Posterior cingulate gyrus (tissue), 11 donors: ENCODE results near the gene MRPL36.
"Not testable (repeated sequence)": the region's sequence is repeated elsewhere in the genome, so short reads cannot be mapped to it uniquely, and the experiment has no call there.

Source experiments
- DNase-seq, 10 donors: peaks; one replicate each; pipeline versions ENCODE4 v3.0.0 to v3.0.0-alpha.2; 2020 to 2021; ENCODE audit warnings: mixed read lengths in 3 of 10
- intact Hi-C: fragments of 100-400 bp; cut with DNase I; formaldehyde crosslinking; loops from one replicate; pipeline ENCODE4 v1.15.1; 2023

The MRPL36 gene

DNA sequence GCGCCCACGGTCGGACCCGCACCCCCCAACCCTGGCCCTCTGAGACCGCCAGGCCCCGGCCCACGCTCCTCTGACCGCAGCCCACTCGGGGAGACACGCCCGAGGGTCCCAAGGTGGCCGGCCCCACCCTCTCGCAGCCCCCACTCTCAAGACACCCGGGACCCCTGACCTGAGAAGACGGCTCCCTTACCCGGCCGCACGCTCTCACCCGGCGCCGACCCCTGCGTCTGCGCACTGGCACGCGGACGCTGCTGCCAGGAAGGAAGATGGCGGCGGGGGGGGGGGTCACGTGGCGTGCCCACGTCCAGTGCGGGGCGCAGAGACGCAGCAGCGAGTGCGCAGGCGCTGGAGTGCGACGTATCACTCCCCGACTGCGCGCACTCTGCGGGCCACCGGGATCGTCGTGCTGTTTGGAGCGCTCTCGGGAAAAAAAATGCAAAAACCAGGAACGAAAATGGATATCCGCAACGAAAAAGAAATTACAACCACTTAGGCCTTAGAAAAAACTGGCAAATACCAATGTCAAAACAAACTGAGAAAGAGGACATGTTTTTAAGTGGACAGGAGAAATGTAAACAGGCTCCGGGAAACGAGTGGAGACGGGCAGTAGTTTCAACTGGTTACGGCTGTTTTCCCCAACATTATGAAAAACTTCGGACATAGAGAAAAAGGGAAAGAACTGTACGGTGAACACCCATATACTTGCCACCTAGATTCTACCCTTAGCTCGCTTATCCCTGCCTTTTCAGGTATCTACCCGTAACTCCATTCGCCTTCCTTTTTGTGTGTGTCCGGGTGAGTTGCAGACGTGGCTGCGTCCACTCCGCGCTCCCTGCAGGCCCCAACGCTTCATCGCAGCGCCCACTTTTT lies at the start of gene MRPL36:
Gene MRPL36, minus strand, starts transcription at position 236 of the 870 bp plus-strand sequence. CDS start 902 bp downstream, outside the sequence.
- DNase-seq, result peak; percentile 76 to 98 (median 87)
- intact Hi-C loops, result no loop called here

- intact Hi-C loops, result no loop called here
- DNase-seq, result peak in 3 of 10 donors; percentile 43 to 74 (median 72)
Observed at GRCh38 chr5:1847611-1848010, 48.0 kb upstream of the MRPL36 start.

- peak in 3 of 10 donors; percentile 16 to 71 (median 30) for DNase-seq
Observed at GRCh38 chr5:1847056-1847455, 47.4 kb upstream of the MRPL36 start.

DNA sequence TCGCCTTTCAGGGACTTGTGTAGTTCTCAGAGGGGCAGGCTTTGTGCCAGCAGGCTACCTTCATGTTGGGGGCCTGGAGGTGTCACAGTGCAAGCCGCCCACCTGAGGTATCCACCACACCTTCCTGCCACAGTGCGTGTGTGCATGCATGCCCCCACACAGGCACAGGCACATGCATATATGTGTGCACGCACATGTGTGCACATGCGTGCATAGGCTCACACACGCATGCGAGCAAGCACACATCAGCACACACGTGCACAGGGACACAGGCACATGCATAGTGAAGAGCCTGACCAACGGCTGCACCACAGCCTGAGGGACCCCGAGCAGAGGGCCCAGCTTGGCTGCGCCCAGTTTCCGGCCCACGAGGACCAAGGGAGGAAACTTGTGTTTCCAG lies 46.9 kb upstream of the MRPL36 start:
- intact Hi-C loops, result no loop called here
- DNase-seq, result peak in 3 of 10 donors; percentile 37 to 73 (median 42)

More at GRCh38 chr5:1847056-1847455, 47.4 kb upstream of the MRPL36 start:
- intact Hi-C loops, result no loop called here

DNA sequence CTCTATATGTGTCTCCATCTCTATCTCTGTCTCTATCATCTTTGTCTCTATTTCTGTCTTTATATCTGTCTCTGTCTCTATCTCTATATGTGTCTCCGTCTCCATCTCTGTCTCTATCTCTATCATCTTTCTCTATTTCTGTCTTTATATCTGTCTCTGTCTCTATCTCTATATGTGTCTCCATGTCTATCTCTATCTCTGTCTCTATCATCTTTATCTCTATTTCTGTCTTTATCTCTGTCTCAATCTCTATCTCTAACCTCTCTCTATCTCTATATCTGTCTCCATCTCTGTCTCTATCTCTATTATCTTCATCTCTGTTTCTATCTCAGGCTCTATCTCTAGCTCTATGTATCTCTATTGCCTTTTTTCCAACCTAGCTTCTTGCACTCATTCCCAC lies 46.1 kb upstream of the MRPL36 start:
- DNase-seq, result no peak
- intact Hi-C loops, result no loop called here

GRCh38 chr5:1844708-1845436 lies 45.2 kb upstream of the MRPL36 start:
- no peak for DNase-seq
- intact Hi-C loops, result no loop called here

- intact Hi-C loops, result not testable (repeated sequence)
- peak in 2 of 10 donors; percentile 49 to 55 for DNase-seq
Observed at GRCh38 chr5:1843761-1844160, 44.1 kb upstream of the MRPL36 start.

DNA sequence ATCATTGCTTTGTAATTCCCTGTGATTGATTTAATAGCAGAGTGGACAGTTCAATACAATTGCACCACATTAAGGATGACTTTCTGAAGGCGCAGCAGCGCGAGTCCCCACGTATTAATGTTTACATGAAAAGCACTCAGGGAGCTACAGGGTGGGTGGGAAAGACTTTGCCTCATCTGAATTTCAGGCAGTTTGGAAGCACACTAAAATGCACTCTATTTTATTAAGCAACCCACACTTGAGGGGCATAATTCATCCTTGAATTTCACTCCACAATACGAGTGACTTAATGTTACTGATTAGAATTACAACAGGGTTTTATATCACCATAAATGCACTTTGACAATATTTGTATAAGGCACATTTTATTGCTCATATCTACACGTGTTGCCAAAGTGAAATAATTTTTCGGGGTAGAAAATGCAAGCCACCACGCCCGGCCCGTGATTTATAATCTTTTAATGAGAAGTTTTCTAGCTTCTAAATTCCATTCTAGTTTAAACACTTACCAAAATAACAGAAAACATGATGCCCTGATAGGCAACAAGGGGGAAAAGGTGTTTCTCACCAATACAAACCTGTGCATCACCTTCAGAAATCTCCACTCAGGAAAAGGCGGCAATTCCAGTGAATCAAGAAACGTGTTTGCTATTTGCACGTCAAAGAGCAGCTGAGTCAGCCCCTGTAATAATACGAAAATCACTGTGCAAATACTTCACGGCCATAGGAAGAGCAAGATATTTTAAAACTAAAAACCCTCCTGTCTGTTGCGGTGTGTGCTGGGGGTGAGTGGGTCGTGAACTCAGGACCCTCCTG lies 42.6 kb upstream of the MRPL36 start:
- DNase-seq, result peak in 2 of 10 donors; percentile 12 to 16
- intact Hi-C loops, result no loop called here

- DNase-seq, result peak in 3 of 10 donors; percentile 58 to 69 (median 64)
- intact Hi-C loops, result no loop called here
Observed at GRCh38 chr5:1840741-1841521, 41.3 kb upstream of the MRPL36 start.

DNA sequence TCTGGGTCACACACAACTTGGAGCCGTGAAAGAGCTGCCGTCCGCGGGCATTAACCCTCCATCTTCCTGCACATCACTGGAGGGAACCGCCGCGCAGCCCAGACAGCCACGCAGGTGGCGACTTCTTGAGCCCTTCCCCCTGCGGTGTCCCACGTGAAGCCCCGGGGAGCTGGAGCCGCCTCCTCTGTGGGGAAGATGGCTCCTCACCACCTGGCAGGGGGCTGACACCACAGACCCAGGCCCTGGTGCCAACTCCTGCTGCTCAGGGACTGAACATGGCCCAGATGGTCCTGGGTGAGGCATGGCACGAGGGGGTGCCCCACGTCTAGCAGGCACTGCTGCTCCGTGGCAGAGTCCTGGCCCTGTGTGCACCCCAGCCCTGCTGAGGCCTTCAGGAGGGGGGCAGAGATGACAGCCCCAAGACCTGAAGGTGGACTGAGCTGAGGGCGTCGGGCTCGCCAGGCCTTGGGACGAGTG lies 40.5 kb upstream of the MRPL36 start:
- intact Hi-C loops, result no loop called here
- DNase-seq, result peak in 2 of 10 donors; percentile 60 to 79

GRCh38 chr5:1838013-1838412 lies 38.4 kb upstream of the MRPL36 start:
- intact Hi-C loops, result no loop called here
- peak in 1 of 10 donors; percentile 47 for DNase-seq

DNA sequence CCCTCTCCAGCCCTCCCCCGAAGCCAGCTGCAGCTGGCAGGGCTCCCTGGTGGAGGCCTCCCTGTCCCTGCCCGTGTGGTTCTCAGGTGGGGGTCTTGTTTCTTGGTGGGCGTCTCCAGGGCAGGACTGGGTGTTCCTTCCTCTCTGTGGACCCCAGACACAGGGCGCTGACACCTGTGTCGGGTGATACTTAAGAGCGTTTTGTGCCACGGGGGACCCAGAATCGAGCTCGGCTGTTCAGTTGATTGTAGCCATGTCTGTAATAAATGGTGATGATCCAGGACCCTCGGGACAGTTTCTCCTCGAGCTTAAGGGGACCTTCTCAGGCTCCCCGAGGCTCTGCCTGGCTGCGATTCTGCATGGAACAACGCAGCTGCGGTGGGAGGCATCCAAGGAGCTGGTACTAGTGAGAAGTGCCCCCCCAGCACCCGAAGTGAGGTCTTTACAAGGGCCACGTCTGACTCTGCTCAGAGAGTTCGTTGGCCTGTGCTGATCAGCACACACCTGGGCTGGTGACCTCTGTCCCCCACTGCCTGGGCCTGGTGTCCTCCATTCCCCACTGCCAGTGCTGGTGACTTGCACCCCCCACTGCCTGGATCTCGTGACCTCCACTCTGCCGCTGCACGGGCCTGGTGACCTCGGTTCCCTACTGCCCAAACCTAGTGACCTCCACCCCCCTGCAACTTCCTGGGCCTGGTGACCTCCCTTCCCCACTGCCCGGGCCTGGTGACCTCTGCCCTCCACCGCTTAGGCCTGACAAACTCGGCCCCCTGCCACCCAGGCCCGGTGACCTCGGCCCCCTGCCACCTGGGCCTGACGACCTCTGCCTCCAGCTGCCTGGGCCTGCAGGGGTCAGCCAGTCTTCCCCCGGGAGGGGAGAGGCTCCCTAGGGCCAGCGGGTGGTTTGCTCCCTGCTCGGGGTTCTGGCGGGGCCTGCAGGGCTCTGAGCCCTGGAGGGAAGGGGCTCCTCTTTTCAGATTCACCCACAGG lies 37.5 kb upstream of the MRPL36 start:
- intact Hi-C loops, result no loop called here
- DNase-seq, result peak in 2 of 10 donors; percentile 79 to 84

GRCh38 chr5:1836176-1836890 lies 36.7 kb upstream of the MRPL36 start:
- intact Hi-C loops, result no loop called here
- peak in 1 of 10 donors; percentile 62 for DNase-seq

- peak in 1 of 10 donors; percentile 49 for DNase-seq
- intact Hi-C loops, result no loop called here
Observed at GRCh38 chr5:1835431-1835830, 35.8 kb upstream of the MRPL36 start.

GRCh38 chr5:1834721-1835429 lies 35.2 kb upstream of the MRPL36 start:
- intact Hi-C loops, result no loop called here
- peak in 2 of 10 donors; percentile 60 to 70 for DNase-seq

- intact Hi-C loops, result no loop called here
- peak in 2 of 10 donors; percentile 52 to 64 for DNase-seq
Observed at GRCh38 chr5:1834022-1834551, 34.5 kb upstream of the MRPL36 start.
